ENCODE results near the gene ANTXRL. TPM values are rescaled to one million over a fixed set of nuclear protein-coding genes. Genes with fewer than 3 reads are reported as not detected.

Gene ANTXRL
- total RNA-seq, 1 donor from 2014 or later: not detected

- H3K4me3 Mint-ChIP-seq (ENCODE audit: unreplicated experiment): no peak overlapping the region
- no peaks in the 10 kb centered on the region for H3K9me3 Mint-ChIP-seq (ENCODE audit: unreplicated experiment)
- FAIRE-seq (no peak), DNase-seq (ENCODE audit: low read depth) (no peak)
- H3K27me3 Mint-ChIP-seq (ENCODE audit: low read depth, unreplicated experiment): peaks cover 37% of the 10 kb centered on the region
- no peak overlapping the region for H3K27ac Mint-ChIP-seq (ENCODE audit: unreplicated experiment)
- no peak overlapping the region for H3K4me2 ChIP-seq (ENCODE audit: low read length)
- no peaks in the 10 kb centered on the region for H3K27me3 ChIP-seq (ENCODE audit: insufficient read depth, low read length)
- no peaks in the 10 kb centered on the region for H3K4me1 ChIP-seq (ENCODE audit: insufficient read depth, low read length)
- H3K36me3 ChIP-seq (ENCODE audit: insufficient read depth, low read length): no peaks in the 10 kb centered on the region
- TF ChIP-seq CTCF (IDR thresholded peaks at IDR 0.05; ENCODE audit: insufficient read depth, low read depth, low read length) (no peak), EZH2 (IDR thresholded peaks at IDR 0.05; ENCODE audit: insufficient read depth, low read length) (no peak)
- no peaks in the 10 kb centered on the region for H3K79me2 ChIP-seq (ENCODE audit: insufficient read depth, low read length)
- H4K20me1 ChIP-seq (ENCODE audit: insufficient read depth, low read length): no peaks in the 10 kb centered on the region
- H3K9ac ChIP-seq (ENCODE audit: low read length): no peak overlapping the region
- H3K9me3 ChIP-seq (ENCODE audit: insufficient read depth, low read depth, low read length): no peaks in the 10 kb centered on the region
- peaks cover 9% of the 10 kb centered on the region for H3K4me1 Mint-ChIP-seq (ENCODE audit: low read depth, unreplicated experiment)
- no peaks in the 10 kb centered on the region for H3K36me3 Mint-ChIP-seq (ENCODE audit: low read depth, unreplicated experiment)
- H3K27ac ChIP-seq (ENCODE audit: low read depth, low read length): no peak overlapping the region
- H2AFZ ChIP-seq (ENCODE audit: low read depth, low read length): no peak overlapping the region
- H3K4me3 ChIP-seq (ENCODE audit: insufficient read depth, low read depth, low read length): no peak overlapping the region
Measured at GRCh38 chr10:46308666-46309450, 22.1 kb downstream of the ANTXRL start.

- H4K20me1 ChIP-seq (ENCODE audit: insufficient read depth, low read length): no peaks in the 10 kb centered on the region
- no peak overlapping the region for H2AFZ ChIP-seq (ENCODE audit: low read depth, low read length)
- H3K4me3 ChIP-seq (ENCODE audit: insufficient read depth, low read depth, low read length): no peak overlapping the region
- no peak overlapping the region for H3K9ac ChIP-seq (ENCODE audit: low read length)
- Mint-ChIP-seq H3K27me3 (ENCODE audit: low read depth, unreplicated experiment) (peaks cover 35% of the 10 kb centered on the region), H3K4me1 (ENCODE audit: low read depth, unreplicated experiment) (peaks cover 11% of the 10 kb centered on the region), H3K9me3 (ENCODE audit: unreplicated experiment) (no peaks in the 10 kb centered on the region), H3K36me3 (ENCODE audit: low read depth, unreplicated experiment) (no peaks in the 10 kb centered on the region), H3K4me3 (ENCODE audit: unreplicated experiment) (no peak overlapping the region), H3K27ac (ENCODE audit: unreplicated experiment) (no peak overlapping the region)
- no peak overlapping the region for H3K4me2 ChIP-seq (ENCODE audit: low read length)
- no peaks in the 10 kb centered on the region for H3K27me3 ChIP-seq (ENCODE audit: insufficient read depth, low read length)
- no peak overlapping the region for H3K27ac ChIP-seq (ENCODE audit: low read depth, low read length)
- TF ChIP-seq EZH2 (IDR thresholded peaks at IDR 0.05; ENCODE audit: insufficient read depth, low read length): no peak
- TF ChIP-seq CTCF (IDR thresholded peaks at IDR 0.05; ENCODE audit: insufficient read depth, low read depth, low read length): no peak
- FAIRE-seq (no peak), DNase-seq (ENCODE audit: low read depth) (no peak)
- H3K79me2 ChIP-seq (ENCODE audit: insufficient read depth, low read length): no peaks in the 10 kb centered on the region
- H3K4me1 ChIP-seq (ENCODE audit: insufficient read depth, low read length): no peaks in the 10 kb centered on the region
- H3K9me3 ChIP-seq (ENCODE audit: insufficient read depth, low read depth, low read length): no peaks in the 10 kb centered on the region
- no peaks in the 10 kb centered on the region for H3K36me3 ChIP-seq (ENCODE audit: insufficient read depth, low read length)
Measured at GRCh38 chr10:46309511-46310142, 22.8 kb downstream of the ANTXRL start.

- DNase-seq (ENCODE audit: low read depth): no peak
- peaks cover 15% of the 10 kb centered on the region for H3K4me1 Mint-ChIP-seq (ENCODE audit: low read depth, unreplicated experiment)
- H3K27ac ChIP-seq (ENCODE audit: low read depth, low read length): no peak overlapping the region
- no peaks in the 10 kb centered on the region for H3K9me3 ChIP-seq (ENCODE audit: insufficient read depth, low read depth, low read length)
- peaks cover 31% of the 10 kb centered on the region for H3K27me3 Mint-ChIP-seq (ENCODE audit: low read depth, unreplicated experiment)
- no peaks in the 10 kb centered on the region for H3K27me3 ChIP-seq (ENCODE audit: insufficient read depth, low read length)
- no peaks in the 10 kb centered on the region for H4K20me1 ChIP-seq (ENCODE audit: insufficient read depth, low read length)
- H3K4me2 ChIP-seq (ENCODE audit: low read length): no peak overlapping the region
- no peak overlapping the region for H3K4me3 ChIP-seq (ENCODE audit: insufficient read depth, low read depth, low read length)
- peaks cover 3% of the 10 kb centered on the region for H3K4me1 ChIP-seq (ENCODE audit: insufficient read depth, low read length)
- FAIRE-seq: no peak
- no peak overlapping the region for H3K4me3 Mint-ChIP-seq (ENCODE audit: unreplicated experiment)
- H2AFZ ChIP-seq (ENCODE audit: low read depth, low read length): no peak overlapping the region
- H3K9me3 Mint-ChIP-seq (ENCODE audit: unreplicated experiment): no peaks in the 10 kb centered on the region
- H3K36me3 Mint-ChIP-seq (ENCODE audit: low read depth, unreplicated experiment): no peaks in the 10 kb centered on the region
- TF ChIP-seq EZH2 (IDR thresholded peaks at IDR 0.05; ENCODE audit: insufficient read depth, low read length) (no peak), CTCF (IDR thresholded peaks at IDR 0.05; ENCODE audit: insufficient read depth, low read depth, low read length) (no peak)
- no peak overlapping the region for H3K9ac ChIP-seq (ENCODE audit: low read length)
- no peak overlapping the region for H3K27ac Mint-ChIP-seq (ENCODE audit: unreplicated experiment)
- H3K79me2 ChIP-seq (ENCODE audit: insufficient read depth, low read length): no peaks in the 10 kb centered on the region
- no peaks in the 10 kb centered on the region for H3K36me3 ChIP-seq (ENCODE audit: insufficient read depth, low read length)
Measured at GRCh38 chr10:46310143-46310514, 23.3 kb downstream of the ANTXRL start.

Measured in astrocyte (in vitro differentiated cells and primary cell).